Activated CD8-positive, alpha-beta memory T cell treated with anti-CD3 and anti-CD28 coated beads for 36 hours (primary cell): ENCODE measurements around the gene POC1A. TPM values are rescaled to one million over a fixed set of nuclear protein-coding genes. Genes with fewer than 3 reads are reported as not detected.

Experiments
- CTCF ChIA-PET: fragments of 350-600 bp; sonication (Branson Sonifier 250); formaldehyde crosslinking; loops from one replicate; lab custom pipeline; 2021; ENCODE audit warnings: antibody characterized with exemption; lab: Charles Lee
- POLR2A ChIA-PET: fragments of 350-600 bp; sonication (Branson Sonifier 250); formaldehyde crosslinking; loops from one replicate; lab custom pipeline; 2021; ENCODE audit warnings: antibody characterized with exemption; lab: Charles Lee
- total RNA-seq, 2 experiments: library from RNA; stranded (reverse); gene quantifications; one replicate each; pipeline ENCODE4 v1.2.3, GENCODE V29; 2021

The POC1A gene
- total RNA-seq, 2 experiments from 2014 or later, result 24.5 to 27.4 TPM

DNA sequence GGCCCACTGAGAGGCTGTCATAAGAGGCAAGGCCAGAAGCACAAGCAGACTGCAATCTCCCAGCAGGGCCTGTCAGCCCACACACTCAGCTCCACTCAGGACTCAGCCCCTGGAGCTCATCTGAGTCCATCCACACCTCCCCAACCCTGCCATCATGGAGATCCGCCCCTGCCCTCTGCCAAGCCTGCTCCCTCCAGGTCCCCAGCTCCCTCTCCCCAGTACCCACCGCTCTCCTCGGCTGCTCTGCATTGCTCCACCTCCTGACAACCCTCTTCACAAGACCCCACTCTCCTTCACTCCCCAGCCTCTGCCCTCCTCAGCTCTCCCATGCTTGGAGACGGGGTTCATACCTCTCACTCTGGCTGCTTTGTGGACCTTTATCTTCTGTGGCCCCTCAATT lies 11.1 kb downstream of the POC1A start:
- POLR2A ChIA-PET, result no interaction called here
- CTCF ChIA-PET, result interaction anchor here (0.9 kb wide), 1 partner anchor 145 kb away, joined by 3 read pairs; no protein-coding TSS in a partner anchor

GRCh38 chr3:52141751-52142150 lies 12.5 kb downstream of the POC1A start:
- ChIA-PET CTCF (interaction anchor here (0.6 to 1.0 kb wide), 2 partner anchors 120 to 140 kb away, joined by 3 read pairs; no protein-coding TSS in a partner anchor), POLR2A (no interaction called here)

- CTCF ChIA-PET, result interaction anchor here (3.3 kb wide), 1 partner anchor 140 kb away, joined by 14 read pairs; no protein-coding TSS in a partner anchor
- POLR2A ChIA-PET, result no interaction called here
Observed at GRCh38 chr3:52140769-52141168, 13.5 kb downstream of the POC1A start.

DNA sequence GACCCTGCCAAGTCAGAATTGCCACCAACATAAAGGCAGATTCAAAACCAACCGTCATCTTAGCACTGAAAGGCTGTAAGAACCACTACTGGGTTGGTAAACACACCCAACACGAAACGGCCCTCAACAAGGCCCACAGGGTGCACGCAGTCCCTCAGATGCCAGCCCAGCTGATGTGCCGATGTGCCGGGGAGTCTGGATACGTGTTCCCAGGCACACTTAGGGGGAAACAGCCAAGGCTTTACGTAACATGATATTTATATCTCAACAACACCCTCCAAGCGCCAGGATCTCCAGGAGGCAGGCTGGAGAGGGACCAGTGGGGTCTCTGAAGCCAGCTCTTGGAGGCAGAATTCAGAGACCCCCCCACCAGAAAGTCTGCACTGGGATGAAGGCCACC lies 14.2 kb downstream of the POC1A start:
- ChIA-PET POLR2A (no interaction called here), CTCF (interaction anchor here (3.3 kb wide), 1 partner anchor 139 kb away, joined by 14 read pairs; no protein-coding TSS in a partner anchor)

GRCh38 chr3:52137311-52137710 lies 16.9 kb downstream of the POC1A start:
- POLR2A ChIA-PET, result no interaction called here

GRCh38 chr3:52136513-52136912 lies 17.7 kb downstream of the POC1A start:
- ChIA-PET CTCF (no interaction called here), POLR2A (no interaction called here)

More at GRCh38 chr3:52137311-52137710, 16.9 kb downstream of the POC1A start:
- CTCF ChIA-PET, result no interaction called here

- ChIA-PET CTCF (interaction anchor here (1.1 kb wide), 1 partner anchor 9 kb away, joined by 3 read pairs; no protein-coding TSS in a partner anchor), POLR2A (interaction anchor here (0.6 kb wide), 1 partner anchor 8 kb away, joined by 6 read pairs; no protein-coding TSS in a partner anchor)
Observed at GRCh38 chr3:52135332-52135731, 18.9 kb downstream of the POC1A start.

DNA sequence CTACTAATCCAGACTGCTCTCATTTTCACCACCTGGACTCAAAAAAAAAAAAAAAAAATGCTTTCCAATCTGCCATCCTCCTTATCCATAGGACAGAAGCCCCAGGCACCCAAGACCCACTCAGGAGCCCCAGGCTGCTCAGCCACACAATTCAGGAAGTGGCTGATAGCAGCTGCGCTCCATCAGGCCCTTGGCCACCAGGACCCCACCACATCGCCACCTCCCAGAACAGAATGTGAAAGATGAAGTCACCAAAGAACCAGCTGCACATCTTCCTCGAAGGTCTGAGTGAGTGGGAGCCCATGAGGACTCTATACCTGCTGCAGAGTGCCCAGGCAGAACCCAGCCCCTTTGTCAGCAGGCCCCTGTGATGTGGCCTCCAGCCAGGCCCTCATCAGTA lies 19.5 kb downstream of the POC1A start:
- CTCF ChIA-PET, result interaction anchor here (2.1 kb wide), 1 partner anchor 12 kb away, joined by 8 read pairs; no protein-coding TSS in a partner anchor
- POLR2A ChIA-PET, result no interaction called here

DNA sequence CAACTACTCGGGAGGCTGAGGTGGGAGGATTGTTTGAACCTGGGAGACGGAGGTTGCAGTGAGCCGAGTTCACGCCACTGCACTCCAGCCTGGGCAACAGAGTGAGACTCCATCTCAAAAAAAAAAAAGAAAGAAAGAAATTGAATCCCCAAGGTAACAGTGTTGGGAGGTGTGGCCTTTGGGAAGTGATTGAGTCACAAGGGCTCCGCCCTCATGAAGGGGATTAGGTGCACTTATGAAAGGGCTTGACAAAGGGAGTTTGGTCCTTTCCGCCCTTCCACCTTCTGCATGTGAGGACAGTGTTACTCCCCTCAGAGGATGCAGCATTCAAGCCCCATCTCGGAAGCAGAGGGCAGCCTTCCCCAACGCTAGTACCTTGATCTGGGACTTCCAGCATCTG lies 21.3 kb downstream of the POC1A start:
- ChIA-PET CTCF (interaction anchor here (2.1 kb wide), 1 partner anchor 10 kb away, joined by 8 read pairs; no protein-coding TSS in a partner anchor), POLR2A (no interaction called here)

DNA sequence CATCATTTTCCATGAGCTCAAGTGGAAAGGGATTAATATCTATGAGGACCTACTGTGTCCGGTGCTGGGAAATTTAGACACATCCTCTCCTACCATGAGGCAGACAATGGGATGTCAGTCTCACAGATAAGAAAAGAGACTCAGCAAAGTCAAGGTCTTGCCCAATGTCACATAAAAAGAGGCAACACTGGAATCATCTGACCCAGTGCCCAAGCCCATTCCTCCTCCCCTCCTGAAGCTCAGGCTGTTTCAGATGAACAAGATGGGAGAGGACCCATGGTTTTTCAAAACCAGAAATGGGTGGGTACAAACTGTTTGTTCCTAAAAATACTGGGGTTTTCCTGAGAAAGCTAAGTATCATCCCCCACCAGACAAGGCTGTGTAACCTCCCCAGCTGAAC lies 22.2 kb downstream of the POC1A start:
- ChIA-PET CTCF (interaction anchor here (0.6 kb wide), 1 partner anchor 125 kb away, joined by 7 read pairs; no protein-coding TSS in a partner anchor), POLR2A (no interaction called here)

DNA sequence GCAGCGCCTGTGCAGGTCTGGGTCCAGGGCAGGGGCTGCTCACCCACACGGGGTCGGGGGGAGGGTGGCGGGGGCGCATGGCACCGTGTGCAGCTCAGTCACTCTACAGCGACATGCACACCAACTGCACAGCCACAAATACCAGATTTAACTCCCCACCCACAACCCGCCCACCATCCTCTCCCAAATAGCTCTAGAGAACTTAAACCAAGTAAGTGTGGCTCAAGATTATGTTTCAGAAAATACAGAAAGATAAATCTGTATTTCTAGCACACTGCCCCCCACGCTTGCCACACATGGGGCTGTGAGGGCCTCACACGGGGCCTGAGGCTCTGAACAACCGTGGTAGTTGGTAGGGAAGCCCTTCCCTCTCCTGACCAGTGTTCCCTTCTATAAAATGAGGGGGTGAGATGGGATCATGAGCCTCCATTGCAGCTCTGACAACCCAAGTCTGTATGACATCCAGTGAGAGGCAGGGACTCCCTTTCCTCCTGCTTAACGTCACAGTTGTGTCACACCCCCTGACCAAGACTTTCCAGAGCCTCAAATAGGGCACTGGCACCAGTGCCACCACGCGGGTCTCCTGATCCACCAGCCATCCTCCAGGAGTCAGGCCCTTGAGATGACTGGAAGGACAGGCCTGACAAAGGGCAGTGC lies 23.1 kb downstream of the POC1A start:
- POLR2A ChIA-PET, result interaction anchor here (0.5 kb wide), 1 partner anchor 130 kb away, joined by 3 read pairs; no protein-coding TSS in a partner anchor
- CTCF ChIA-PET, result interaction anchor here (0.6 kb wide), 1 partner anchor 124 kb away, joined by 7 read pairs; no protein-coding TSS in a partner anchor

GRCh38 chr3:52128118-52128683 lies 26.0 kb downstream of the POC1A start:
- CTCF ChIA-PET, result no interaction called here
- POLR2A ChIA-PET, result no interaction called here

- ChIA-PET POLR2A (no interaction called here), CTCF (no interaction called here)
Observed at GRCh38 chr3:52126500-52126899, 27.7 kb downstream of the POC1A start.

GRCh38 chr3:52126036-52126435 lies 28.2 kb downstream of the POC1A start:
- CTCF ChIA-PET, result no interaction called here
- POLR2A ChIA-PET, result no interaction called here

- POLR2A ChIA-PET, result no interaction called here
- CTCF ChIA-PET, result interaction anchor here (5.7 kb wide), 1 partner anchor 124 kb away, joined by 42 read pairs; no protein-coding TSS in a partner anchor
Observed at GRCh38 chr3:52124766-52125165, 29.5 kb downstream of the POC1A start.

GRCh38 chr3:52124126-52124525 lies 30.1 kb downstream of the POC1A start:
- POLR2A ChIA-PET, result no interaction called here

GRCh38 chr3:52123106-52123725 lies 31.0 kb downstream of the POC1A start:
- CTCF ChIA-PET, result interaction anchor here (0.6 to 5.7 kb wide), 13 partner anchors 11 to 140 kb away, joined by 3 to 42 read pairs (median 3); partner anchors contain the start of gene RPL29
- POLR2A ChIA-PET, result interaction anchor here (1.4 kb wide), 1 partner anchor 127 kb away, joined by 3 read pairs; the partner anchor contains the start of gene RPL29

More at GRCh38 chr3:52124126-52124525, 30.1 kb downstream of the POC1A start:
- CTCF ChIA-PET, result interaction anchor here (1.5 to 5.7 kb wide), 4 partner anchors 10 to 123 kb away, joined by 3 to 42 read pairs (median 8); no protein-coding TSS in a partner anchor

GRCh38 chr3:52122491-52122890 lies 31.7 kb downstream of the POC1A start:
- POLR2A ChIA-PET, result interaction anchor here (1.4 kb wide), 1 partner anchor 127 kb away, joined by 3 read pairs; the partner anchor contains the start of gene RPL29
- CTCF ChIA-PET, result interaction anchor here (0.6 to 5.7 kb wide), 12 partner anchors 10 to 140 kb away, joined by 3 to 42 read pairs (median 4); partner anchors contain the start of gene RPL29

DNA sequence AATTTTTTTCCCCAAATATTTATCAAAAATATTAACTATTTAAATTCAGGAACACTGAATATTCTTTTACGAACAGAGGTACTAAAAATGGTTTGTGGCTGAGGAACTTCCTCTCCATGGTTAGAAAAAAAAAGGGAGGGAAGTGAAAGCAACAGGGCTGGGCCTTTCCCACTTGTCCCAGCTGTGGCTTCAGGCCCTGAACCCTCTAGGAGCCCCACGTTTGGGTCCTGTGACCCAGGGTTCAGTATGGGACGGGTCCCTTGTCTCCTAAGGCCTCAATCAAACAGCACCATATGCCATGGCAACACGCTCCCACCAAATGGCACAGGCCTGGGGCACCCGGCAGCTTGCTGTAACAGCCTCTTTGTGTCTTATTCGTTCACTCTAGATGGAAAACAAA lies 32.4 kb downstream of the POC1A start:
- CTCF ChIA-PET, result interaction anchor here (1.1 to 5.7 kb wide), 6 partner anchors 9 to 123 kb away, joined by 3 to 42 read pairs (median 6); no protein-coding TSS in a partner anchor
- POLR2A ChIA-PET, result no interaction called here
